Suprapubic skin (tissue), 4 donors: ENCODE data around the gene ZNF335. TPM values are rescaled to one million over a fixed set of nuclear protein-coding genes. Genes with fewer than 3 reads are reported as not detected.

Source experiments
- DNase-seq, 2 donors: peaks; one replicate each; pipeline ENCODE4 v3.0.0-alpha.2; 2019; ENCODE audit warnings: low spot score in 2 of 2
- H3K27ac ChIP-seq: fragments of 200-600 bp; sonication (generic); one replicate; pipeline ENCODE4 v1.5.1; 2019
- H3K27me3 ChIP-seq: fragments of 200-600 bp; sonication (generic); one replicate; pipeline ENCODE4 v1.5.1; 2019
- H3K36me3 ChIP-seq: fragments of 200-600 bp; sonication (generic); one replicate; pipeline ENCODE4 v1.5.1; 2019
- H3K4me1 ChIP-seq: fragments of 200-600 bp; sonication (generic); one replicate; pipeline ENCODE4 v1.5.1; 2019
- H3K4me3 ChIP-seq: fragments of 200-600 bp; sonication (generic); one replicate; pipeline ENCODE4 v1.5.1; 2019; ENCODE audit warnings: mild to moderate bottlenecking
- H3K9me3 ChIP-seq: fragments of 200-600 bp; sonication (generic); one replicate; pipeline ENCODE4 v1.5.1; 2019
- EP300 ChIP-seq: sonication (generic); formaldehyde crosslinking; IDR thresholded peaks from one replicate; pipeline ENCODE4 v1.6.1; 2017; ENCODE audit warnings: antibody characterized with exemption
- POLR2A ChIP-seq, 2 donors: fragments of 450-650 bp; IDR thresholded peaks; one replicate each; pipeline ENCODE4 v1.6.1; 2017; ENCODE audit warnings: antibody characterized with exemption in 2 of 2, mild to moderate bottlenecking in 2 of 2, moderate library complexity in 2 of 2
- POLR2AphosphoS5 ChIP-seq, 3 donors: sonication (generic); formaldehyde crosslinking; IDR thresholded peaks; one replicate each; pipeline ENCODE4 v1.6.1; 2017; ENCODE audit warnings: antibody characterized with exemption in 3 of 3
- WGBS: methylation state at CpG from one replicate; pipeline ENCODE4 v1.1.5; 2018; 5-methylcytosine and 5-hydroxymethylcytosine counted together
- total RNA-seq, 4 donors: library from RNA; depleted of rRNA; stranded (reverse); fragments of >200 nt; gene quantifications; one replicate each; pipeline ENCODE4 v1.1.0, GENCODE V29; 2016
- TF ChIP-seq, protein P1 (sequence below), 2 donors: fragments of 200-600 bp in 1 of 2; fragments of 450-650 bp in 1 of 2; sonication (generic) in 1 of 2; IDR thresholded peaks; one replicate each; pipeline ENCODE4 v1.5.1; 2016 to 2019; ENCODE audit warnings: antibody characterized with exemption in 2 of 2, mild to moderate bottlenecking in 1 of 2, moderate library complexity in 1 of 2

ZNF335 gene
- total RNA-seq, 4 donors from 2014 or later, result 25.8 to 62.6 (median 35.1) TPM

- no peaks in the 10 kb centered on the region for H3K27me3 ChIP-seq
- DNase-seq, result no peak
- H3K4me3 ChIP-seq, result no peak overlapping the region
- no peak for TF ChIP-seq EP300
- TF ChIP-seq POLR2A (IDR thresholded peaks at IDR 0.05), result no peak
- TF ChIP-seq, protein P1, sequence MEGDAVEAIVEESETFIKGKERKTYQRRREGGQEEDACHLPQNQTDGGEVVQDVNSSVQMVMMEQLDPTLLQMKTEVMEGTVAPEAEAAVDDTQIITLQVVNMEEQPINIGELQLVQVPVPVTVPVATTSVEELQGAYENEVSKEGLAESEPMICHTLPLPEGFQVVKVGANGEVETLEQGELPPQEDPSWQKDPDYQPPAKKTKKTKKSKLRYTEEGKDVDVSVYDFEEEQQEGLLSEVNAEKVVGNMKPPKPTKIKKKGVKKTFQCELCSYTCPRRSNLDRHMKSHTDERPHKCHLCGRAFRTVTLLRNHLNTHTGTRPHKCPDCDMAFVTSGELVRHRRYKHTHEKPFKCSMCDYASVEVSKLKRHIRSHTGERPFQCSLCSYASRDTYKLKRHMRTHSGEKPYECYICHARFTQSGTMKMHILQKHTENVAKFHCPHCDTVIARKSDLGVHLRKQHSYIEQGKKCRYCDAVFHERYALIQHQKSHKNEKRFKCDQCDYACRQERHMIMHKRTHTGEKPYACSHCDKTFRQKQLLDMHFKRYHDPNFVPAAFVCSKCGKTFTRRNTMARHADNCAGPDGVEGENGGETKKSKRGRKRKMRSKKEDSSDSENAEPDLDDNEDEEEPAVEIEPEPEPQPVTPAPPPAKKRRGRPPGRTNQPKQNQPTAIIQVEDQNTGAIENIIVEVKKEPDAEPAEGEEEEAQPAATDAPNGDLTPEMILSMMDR (IDR thresholded peaks at IDR 0.05), result no peak
- no peak for TF ChIP-seq POLR2AphosphoS5 (IDR thresholded peaks at IDR 0.05)
- no peaks in the 10 kb centered on the region for H3K9me3 ChIP-seq
- peaks cover 23% of the 10 kb centered on the region for H3K4me1 ChIP-seq
- H3K36me3 ChIP-seq, result no peaks in the 10 kb centered on the region
- WGBS, result 88% methylated on average over 14 of the region's 14 CpGs
- H3K27ac ChIP-seq, result no peak overlapping the region
Observed at GRCh38 chr20:45927071-45927878, 44.7 kb downstream of the ZNF335 start.

DNA sequence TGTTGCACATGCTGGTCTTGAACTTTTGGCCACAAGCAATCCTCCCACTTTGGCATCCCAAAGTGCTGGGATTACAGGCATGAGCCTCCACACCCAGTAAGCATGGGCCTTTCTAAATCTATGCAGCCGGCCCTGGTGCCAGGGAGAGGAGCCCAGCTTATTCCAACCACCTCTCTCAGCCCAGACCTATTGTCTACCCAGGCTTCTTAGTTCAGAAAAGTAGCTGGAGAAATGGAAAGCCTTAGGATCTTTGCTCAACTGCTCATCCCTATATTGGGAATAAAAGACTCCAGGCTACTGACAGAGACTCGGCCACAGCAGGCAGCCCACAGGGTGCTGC lies 45.3 kb downstream of the ZNF335 start:
- Histone ChIP-seq H3K27ac (no peak overlapping the region), H3K4me1 (peaks cover 23% of the 10 kb centered on the region), H3K27me3 (no peaks in the 10 kb centered on the region), H3K9me3 (no peaks in the 10 kb centered on the region), H3K36me3 (no peaks in the 10 kb centered on the region), H3K4me3 (no peak overlapping the region)
- TF ChIP-seq POLR2A (IDR thresholded peaks at IDR 0.05) (no peak), POLR2AphosphoS5 (IDR thresholded peaks at IDR 0.05) (no peak), EP300 (no peak)
- TF ChIP-seq, protein P1 (IDR thresholded peaks at IDR 0.05), result no peak
- no peak for DNase-seq
- 74% methylated on average over 2 of the region's 2 CpGs for WGBS

GRCh38 chr20:45925821-45926506 lies 46.0 kb downstream of the ZNF335 start:
- Histone ChIP-seq H3K9me3 (no peaks in the 10 kb centered on the region), H3K27me3 (no peaks in the 10 kb centered on the region), H3K27ac (no peak overlapping the region), H3K4me1 (peaks cover 23% of the 10 kb centered on the region), H3K4me3 (no peak overlapping the region), H3K36me3 (no peaks in the 10 kb centered on the region)
- 68% methylated on average over 6 of the region's 9 CpGs for WGBS
- TF ChIP-seq, protein P1 (IDR thresholded peaks at IDR 0.05), result no peak
- TF ChIP-seq EP300 (no peak), POLR2AphosphoS5 (IDR thresholded peaks at IDR 0.05) (no peak), POLR2A (IDR thresholded peaks at IDR 0.05) (no peak)
- DNase-seq, result no peak

- no peaks in the 10 kb centered on the region for H3K36me3 ChIP-seq
- no peaks in the 10 kb centered on the region for H3K27me3 ChIP-seq
- TF ChIP-seq POLR2A (IDR thresholded peaks at IDR 0.05), result no peak
- TF ChIP-seq, protein P1 (IDR thresholded peaks at IDR 0.05), result no peak
- H3K4me1 ChIP-seq, result peaks cover 27% of the 10 kb centered on the region
- 49% methylated on average over 21 of the region's 21 CpGs for WGBS
- no peaks in the 10 kb centered on the region for H3K9me3 ChIP-seq
- H3K27ac ChIP-seq, result peak overlapping the region; percentile 51
- DNase-seq, result peak in 1 of 2 donors; percentile 72
- peak overlapping the region; percentile 16 for H3K4me3 ChIP-seq
Observed at GRCh38 chr20:45924391-45925261, 47.4 kb downstream of the ZNF335 start.
